ENCODE measurements around the gene PHLDB1.
A peak's percentile ranks its signal among the peaks of the same experiment; 100 is the strongest.
"Not testable (repeated sequence)": the region's sequence is repeated elsewhere in the genome, so short reads cannot be mapped to it uniquely, and the experiment has no call there.

The PHLDB1 gene

DNA sequence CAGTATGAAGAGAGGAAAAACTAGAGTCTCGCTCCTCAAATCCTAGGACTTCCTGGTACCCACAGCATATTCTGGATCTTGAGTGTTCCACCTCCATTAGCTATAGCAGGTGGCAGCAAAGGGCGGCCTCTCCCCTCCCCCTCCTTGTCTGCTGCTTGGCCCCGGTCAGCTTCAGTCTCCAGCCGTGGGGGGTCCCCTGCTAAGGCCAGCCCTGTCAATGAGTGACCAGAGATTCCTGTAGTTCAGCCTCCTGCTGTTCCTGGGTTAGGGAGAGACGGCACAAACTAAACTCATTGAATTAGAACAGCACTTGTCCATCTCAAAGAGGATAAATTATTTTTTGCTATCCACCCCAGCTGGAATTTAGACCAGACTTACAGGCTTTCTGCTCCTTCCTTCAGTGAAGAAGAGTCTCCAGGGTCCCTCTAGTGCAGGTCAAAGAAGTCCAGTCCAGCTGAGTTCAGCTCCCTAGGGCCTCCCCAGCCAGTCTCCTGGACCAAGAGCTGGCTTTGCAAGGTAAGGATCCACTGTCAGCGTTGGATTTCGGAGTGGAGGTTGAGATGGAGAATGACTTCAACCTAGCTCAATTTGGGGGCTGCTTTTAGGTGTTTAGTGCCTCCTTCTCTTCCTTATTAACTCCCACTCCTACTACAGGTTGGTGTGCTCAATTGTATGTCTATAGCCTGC lies 1.1 kb upstream of the PHLDB1 start:
- DNase-seq, result no peak

- DNase-seq, result no peak
Measured at GRCh38 chr11:118606844-118607228, 579 bp upstream of the PHLDB1 start.

DNA sequence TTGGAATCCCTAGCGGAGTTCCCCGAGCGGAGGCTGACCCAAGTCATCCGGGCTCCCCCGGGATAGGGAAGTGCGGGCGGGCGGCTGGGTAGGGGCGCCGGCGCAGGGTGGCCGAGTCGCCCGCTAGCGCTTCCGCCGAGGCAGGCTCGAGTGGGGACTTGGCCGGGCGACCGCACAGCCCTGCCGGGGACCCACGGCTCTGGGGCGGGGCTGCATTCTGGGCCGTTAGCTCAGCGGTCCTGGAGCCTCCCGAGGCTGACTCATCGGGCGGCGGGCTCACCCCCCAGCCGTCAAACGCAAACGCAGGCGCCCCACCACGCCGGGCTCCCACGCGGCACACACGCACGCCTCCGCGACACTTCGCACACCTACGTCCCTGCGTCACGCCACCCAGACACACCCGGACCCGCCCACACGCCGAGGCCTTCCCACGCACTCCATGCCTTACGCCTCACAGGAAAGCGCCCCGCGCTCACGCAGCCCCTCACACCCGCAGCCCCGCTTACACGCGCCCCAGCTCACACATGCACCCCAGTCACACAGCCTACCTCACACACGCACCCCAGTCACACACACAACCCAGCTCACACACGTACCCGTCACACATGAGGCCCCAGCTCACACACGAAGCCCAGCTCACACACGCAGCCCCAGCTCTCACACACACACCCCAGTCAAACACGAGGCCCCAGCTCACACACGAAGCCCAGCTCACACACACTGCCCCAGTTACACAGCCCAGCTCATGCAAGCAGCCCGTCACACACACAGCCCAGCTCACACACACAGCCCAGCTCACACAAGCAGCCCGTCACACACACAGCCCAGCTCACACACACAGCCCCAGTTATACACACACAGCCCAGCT lies 1.2 kb downstream of the PHLDB1 start:
- no peak for DNase-seq

GRCh38 chr11:118609380-118610224 lies 2.2 kb downstream of the PHLDB1 start:
- no peak for DNase-seq

DNA sequence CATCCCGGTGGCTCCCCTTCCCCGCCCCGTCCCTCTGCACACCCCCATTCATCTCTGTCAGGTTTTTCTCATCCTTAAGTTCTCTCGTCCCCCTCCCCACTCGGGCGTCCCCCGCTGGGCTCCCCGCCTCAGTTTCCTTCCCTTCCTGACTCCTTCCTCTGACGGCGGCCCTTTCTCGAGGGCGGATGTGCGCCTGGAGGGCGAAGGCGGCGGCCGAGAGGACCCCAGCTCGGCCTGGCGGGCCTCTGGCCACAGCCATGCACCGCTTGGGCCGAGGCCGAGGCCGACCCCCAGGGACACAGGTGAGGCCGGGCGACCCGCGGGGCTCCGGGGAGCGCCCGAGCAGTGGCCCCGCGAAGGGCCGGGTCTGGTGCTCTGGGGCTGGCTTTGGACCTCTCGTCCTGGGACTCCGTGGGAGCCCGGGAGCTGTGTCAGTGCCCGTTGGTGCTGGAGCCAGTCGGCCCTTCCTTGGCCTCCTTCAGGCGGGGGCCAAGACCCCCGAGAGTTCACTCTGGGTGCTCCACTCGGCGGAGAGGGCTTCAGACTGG lies 2.9 kb downstream of the PHLDB1 start:
- no peak for DNase-seq

GRCh38 chr11:118610773-118611432 lies 3.5 kb downstream of the PHLDB1 start:
- DNase-seq, result peak; percentile 37

DNA sequence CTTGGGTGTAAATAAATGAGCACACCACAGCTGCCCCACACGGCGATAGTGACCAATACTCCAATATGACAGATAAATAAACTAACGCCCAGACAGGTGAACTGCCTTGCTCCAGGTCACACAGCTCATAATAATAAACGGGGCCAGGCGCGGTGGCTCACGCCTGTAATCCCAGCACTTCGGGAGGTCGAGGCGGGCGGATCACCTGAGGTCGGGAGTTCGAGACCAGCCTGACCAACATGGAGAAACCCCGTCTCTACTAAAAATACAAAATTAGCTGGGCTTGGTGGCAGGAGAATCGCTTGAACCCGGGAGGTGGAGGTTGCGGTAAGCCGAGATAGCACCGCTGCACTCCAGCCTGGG lies 4.0 kb downstream of the PHLDB1 start:
- DNase-seq, result not testable (repeated sequence)

GRCh38 chr11:118612378-118612777 lies 5.0 kb downstream of the PHLDB1 start:
- DNase-seq, result no peak

DNA sequence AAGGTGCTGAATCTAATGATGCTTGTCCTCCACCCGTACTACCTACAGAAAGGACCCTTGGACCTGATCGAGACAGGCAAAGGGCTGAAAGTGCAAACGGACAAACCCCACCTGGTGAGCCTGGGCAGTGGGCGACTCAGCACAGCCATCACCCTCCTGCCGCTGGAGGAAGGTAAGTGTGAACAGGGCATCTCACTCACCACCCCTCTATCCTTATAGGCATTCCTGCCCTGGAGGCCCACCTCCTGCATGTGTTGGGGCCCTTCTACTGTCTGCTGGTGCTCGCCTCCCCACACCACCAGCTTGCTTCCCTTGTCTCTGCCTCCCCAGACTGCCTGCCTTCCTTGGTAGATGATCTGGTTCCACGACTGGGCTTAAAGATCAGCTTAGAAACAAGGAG lies 7.1 kb downstream of the PHLDB1 start:
- no peak for DNase-seq

DNA sequence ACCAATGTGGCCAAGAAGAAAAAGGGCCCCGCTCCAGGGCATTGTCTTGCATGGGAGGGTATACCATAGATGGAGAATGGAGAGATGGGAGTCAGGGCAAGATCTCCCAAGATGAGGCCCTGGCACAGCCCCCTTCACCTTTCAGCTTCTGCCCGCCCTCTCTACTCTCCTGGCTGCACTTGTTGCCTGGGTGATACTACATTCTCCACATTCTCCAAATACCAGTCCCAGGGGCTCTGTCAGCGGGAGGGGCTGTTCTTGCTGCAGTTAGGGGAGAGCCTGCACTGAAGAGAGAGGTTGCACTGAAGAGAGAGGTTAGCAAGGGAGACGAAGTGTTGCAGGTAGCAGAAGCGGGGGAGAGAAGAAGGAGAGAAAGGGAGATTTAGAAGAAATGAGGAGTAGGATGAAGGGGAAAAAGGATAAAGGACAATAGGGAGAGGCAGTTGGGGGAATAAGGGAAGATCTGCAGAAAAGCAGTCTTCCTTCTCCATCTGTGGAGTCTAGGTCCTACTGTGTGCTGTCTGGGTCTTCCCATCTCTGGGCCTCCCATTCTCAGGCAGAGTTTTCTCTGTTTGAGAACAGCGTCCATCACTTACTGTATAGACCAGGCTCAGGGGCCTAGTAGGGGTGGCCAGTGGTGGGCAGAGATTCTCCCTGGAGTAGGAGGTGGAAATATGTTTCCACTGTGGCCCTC lies 8.0 kb downstream of the PHLDB1 start:
- no peak for DNase-seq

DNA sequence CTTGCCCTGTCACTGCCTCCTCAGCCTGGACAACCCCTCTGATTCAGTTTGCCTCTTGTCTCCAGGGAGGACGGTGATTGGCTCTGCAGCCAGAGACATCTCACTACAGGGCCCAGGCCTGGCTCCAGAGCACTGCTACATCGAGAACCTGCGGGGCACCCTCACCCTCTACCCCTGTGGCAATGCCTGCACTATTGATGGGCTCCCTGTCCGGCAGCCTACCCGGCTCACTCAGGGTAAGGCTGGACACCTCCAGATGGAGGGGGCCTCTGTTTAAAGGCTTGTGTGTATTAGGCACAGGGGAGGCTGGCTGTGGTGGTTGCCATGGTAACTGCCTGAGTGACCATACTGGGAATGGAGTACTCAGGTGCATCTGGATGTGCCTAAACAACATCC lies 8.6 kb downstream of the PHLDB1 start:
- DNase-seq, result no peak

DNA sequence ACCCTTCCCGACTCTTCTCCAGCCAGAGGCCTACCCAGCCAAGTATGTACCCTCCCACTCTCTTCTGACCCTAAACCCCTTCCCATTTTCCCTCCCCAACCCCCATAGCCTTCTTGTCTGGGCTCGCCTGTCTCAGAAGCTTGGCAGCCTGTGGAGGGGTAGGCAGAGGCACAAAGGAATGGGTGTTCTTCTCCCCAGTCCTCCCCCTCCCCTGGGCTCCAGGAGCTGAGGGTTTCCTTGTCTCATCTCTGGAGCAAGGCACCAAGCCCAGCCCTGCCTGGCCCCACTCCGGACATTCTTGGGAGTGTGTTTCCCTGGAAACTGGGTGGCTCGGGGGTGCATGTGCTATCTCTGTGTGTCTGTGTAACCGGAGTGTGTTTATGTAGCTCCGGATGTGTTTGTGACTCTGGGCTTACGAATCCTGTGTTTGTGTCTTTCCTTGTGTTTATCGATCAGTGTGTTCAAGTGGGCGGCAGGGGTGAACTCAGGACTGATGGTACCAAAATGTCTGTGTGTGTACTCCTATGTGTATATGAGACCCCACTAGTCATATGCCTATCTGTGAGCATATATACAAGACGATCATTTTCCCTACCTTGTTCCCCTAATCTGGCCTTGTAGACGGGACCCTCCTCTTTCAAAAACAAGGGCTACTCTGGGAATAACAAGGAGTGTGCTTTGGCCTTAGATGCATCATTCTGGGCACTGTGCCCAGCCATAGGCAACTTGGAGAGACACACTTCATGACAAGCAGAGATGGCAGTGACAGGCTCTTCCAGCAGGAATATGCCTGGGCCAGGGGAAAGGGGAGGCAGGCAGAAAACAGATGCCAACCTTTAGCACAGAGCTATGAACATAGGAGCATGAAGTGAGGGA lies 10.9 kb downstream of the PHLDB1 start:
- no peak for DNase-seq

GRCh38 chr11:118618991-118619375 lies 11.6 kb downstream of the PHLDB1 start:
- DNase-seq, result no peak

GRCh38 chr11:118619444-118620197 lies 12.2 kb downstream of the PHLDB1 start:
- DNase-seq, result no peak

GRCh38 chr11:118620529-118621070 lies 13.2 kb downstream of the PHLDB1 start:
- no peak for DNase-seq

DNA sequence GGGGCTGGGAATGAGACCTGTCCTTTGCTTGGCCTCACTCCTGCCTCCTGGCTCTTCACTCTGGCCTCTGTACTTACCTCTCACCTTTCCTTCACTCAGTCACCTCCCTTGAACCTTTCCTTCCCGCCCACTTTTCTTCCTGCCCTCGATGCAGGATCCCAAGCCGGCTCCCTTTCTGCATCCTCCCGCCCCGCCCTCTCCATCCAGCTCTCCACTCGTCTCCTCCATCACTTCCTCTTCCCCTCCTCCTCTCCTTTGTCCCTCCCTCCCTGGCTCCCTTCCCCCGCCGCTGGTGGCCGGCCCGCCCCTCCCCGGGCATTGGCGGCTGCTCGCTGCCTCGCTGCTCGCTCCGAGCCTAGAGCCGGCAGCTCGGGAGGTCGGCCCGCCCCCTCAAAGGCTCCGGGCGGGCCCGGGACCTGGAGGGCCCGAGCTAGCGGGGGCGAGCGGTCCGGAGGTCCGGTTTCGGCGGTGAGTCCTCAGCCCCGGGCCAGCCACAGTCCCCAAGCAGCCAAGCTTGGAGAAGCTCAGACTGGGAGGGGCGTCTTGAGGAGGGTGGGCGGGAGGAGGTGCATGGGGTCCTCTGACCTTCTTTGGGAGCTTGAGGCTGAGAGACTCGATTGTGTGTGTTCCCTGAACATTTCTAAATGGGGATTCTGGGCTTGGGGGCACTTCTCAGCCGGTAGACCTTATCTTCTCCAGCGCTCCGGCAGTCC lies 13.8 kb downstream of the PHLDB1 start:
- DNase-seq, result peak; percentile 89

DNA sequence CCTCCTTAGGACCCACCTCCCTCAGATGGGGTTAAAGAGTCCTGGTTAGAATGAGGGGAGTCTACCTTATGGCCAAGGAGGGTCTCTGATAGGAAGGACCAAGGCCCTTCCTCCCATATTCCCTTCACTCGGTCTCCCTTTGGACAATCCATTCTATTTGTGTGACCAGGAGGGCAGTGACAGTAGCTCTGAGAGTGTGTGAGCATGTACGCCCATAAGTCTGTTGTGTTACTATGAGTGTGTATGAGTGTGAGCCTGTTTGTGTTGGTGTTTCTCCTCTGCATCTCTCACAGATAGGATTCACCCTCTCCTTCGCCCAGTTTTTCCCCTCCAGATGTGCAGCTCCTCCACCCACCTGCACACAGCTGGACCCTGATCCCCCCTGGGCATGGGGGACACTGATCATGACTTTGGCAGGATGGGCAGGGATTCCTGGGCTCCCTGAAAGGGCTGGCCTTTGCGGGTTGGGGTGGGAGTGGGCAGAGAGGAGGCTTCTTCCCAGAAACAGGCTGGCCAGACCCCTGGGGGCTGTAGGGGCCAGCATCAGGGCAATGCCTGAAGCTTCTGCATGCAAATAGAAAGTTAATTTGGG lies 14.5 kb downstream of the PHLDB1 start:
- no peak for DNase-seq

- DNase-seq, result peak; percentile 25
Measured at GRCh38 chr11:118622376-118623268, 15.2 kb downstream of the PHLDB1 start.
